Activated CD4-positive, alpha-beta T cell treated with anti-CD3 and anti-CD28 coated beads, Interleukin-2, Interleukin-6, amounts not matched to agents 100 ng/mL and 50 ng/mL, durations not matched to agents 16 hours and 8 hours (primary cell): ENCODE measurements around the gene MAFB.
"Not testable (repeated sequence)": the region's sequence is repeated elsewhere in the genome, so short reads cannot be mapped to it uniquely, and the experiment has no call there.

Source experiments
- DNase-seq: peaks from one replicate; pipeline ENCODE4 v3.0.0-alpha.2; 2020

The MAFB gene

GRCh38 chr20:40689100-40689942, at the start of gene MAFB:
Gene MAFB (minus strand): TSS chr20:40689236. CDS start chr20:40688850, 386 bp downstream.
- DNase-seq, result peak; percentile 58

DNA sequence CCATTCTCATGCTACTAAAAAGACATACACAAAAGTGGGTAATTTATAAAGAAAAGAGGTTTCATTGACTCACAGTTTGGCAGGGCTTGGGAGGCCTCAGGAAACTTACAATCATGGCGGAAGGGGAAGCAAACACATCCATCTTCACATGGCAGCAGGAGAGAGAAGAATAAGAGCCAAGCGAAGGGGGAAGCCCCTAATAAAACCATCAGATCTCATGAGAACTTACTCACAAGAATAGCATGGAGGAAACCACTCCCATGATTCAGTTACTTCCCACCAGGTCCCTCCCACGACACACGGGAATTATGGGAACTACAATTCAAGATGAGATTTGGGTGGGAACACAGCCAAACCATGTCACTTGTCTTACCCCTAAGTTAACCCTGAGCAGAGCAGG, 47.4 kb upstream of the MAFB start:
- DNase-seq, result not testable (repeated sequence)

- DNase-seq, result no peak
Observed at GRCh38 chr20:40728996-40729395, 40.0 kb upstream of the MAFB start.

DNA sequence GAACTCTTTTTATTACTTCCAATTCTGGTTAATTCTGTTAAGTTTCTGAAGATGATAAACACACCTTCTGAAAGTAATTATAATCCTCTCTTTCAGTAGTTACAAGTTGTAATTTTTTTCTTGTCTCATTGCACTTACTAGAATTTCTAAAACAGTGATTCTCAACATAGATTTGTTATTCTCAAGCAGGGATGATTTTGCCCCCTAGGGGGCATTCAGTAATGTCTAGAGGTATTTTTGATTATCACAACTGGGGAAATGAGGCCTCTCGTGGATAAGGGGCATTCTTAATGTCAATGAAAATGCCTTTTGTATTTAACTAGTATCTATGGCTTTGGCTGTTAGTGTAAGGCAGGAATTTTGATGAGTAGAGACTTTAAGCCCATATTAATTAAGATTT, 39.4 kb upstream of the MAFB start:
- no peak for DNase-seq

GRCh38 chr20:40727960-40728359, 38.9 kb upstream of the MAFB start:
- DNase-seq, result no peak

- no peak for DNase-seq
Observed at GRCh38 chr20:40726776-40727175, 37.7 kb upstream of the MAFB start.

DNA sequence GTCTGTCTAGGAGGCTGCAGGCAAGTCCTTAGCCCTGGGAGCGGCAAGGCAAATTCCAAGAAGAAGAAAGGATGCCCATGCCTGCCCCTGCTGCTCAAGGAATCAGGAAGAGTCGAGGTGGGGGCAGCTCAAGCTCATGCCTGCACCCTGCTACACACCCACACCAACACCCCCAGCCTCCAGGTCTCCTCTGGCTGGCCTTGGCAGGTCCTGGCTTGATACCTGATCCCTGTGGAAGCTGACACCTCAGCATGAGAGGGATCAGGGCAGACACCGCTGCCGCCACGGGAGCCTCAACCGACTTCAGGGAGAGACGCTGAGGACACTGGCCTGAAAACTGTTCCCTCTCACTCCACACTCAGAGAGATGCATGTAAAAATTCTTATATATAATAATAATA, 35.5 kb upstream of the MAFB start:
- no peak for DNase-seq

GRCh38 chr20:40720826-40721225, 31.8 kb upstream of the MAFB start:
- no peak for DNase-seq

DNA sequence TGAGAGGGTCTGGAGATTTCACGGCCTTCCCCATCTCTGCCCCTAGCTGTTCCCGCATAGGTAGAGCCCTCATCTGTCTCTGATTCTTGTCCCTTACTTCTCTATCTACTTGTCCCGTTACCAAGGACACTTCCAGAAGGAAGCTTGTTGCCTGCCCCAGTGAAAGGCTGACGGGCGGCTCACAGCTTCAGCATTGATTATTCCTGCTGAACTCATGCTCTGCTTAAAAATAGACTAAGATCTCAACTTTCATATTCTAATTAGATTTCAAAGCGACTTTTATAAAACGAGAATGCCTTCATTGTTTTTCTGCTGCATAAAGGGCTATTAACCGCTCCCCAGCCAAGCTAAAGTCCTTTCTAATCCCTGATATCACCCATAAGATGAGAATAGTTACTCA, 31.1 kb upstream of the MAFB start:
- DNase-seq, result no peak

DNA sequence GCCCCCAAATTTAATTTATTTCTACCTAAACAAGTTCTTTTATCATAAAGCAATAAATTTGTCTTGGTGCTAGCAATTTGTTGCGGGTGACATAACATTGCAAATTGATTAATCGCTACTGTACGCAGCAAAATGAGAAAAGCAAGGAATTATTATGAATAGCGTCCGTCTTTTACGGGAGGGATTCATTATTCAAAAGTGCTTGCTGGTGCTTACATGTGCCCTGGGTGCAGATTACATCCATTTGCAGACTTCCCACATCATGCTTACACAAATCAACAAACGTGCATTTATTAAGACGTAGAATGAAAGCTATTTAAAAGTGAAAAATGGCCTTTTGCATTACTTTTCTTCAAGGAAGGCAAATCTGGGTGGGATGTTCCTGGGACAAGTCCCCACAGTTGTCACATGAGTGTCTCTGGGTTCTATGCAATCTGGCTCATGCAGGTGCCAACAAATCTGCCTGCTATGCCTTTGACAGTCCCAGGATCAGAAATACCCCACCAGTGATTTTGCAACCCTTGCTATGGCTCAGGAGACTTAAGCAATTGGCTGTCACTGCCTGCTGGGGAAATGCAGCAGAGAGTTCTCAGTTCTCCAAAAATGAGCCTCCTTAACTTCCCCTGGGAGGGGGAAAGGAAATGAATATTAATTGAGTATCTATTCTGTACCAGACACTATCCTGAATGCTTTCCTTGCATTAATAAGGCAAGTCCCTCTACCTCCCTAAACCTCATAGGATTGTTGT, 30.1 kb upstream of the MAFB start:
- no peak for DNase-seq

DNA sequence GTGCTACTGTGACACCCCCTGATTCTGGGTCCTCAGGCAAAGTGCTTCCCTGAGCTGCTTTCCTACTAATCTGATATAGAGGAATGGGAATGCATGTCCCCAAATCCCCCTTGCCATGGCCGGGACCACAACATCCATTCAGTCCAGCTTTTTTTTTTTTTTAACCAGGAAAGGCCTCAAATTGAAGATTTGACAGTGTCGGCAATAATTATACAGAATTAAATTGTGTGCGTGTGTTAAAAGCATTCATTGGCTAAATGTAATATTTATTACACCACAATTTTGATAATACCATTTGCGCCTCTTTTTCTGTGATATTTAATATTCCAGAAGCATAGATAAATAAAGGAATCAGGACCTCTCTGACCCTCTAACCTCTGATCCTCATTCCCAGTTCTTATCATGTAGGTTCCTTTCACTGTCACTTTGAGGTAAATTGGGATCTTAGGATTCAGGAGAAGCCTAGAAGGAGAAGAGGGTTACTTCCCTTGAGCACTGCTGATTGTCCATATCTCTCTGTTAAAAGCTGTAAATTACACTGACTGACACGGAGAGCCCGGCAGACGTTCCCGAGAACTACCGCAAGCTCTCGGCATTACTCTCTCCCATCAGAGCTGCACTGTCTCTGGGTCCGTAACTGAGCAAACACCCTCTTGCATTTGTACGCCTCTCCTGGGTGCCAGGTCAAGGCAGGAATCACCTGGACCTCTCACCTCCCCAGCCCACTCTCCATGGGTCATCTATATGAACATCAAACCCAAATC, 29.4 kb upstream of the MAFB start:
- no peak for DNase-seq

- no peak for DNase-seq
Observed at GRCh38 chr20:40717343-40717865, 28.4 kb upstream of the MAFB start.

DNA sequence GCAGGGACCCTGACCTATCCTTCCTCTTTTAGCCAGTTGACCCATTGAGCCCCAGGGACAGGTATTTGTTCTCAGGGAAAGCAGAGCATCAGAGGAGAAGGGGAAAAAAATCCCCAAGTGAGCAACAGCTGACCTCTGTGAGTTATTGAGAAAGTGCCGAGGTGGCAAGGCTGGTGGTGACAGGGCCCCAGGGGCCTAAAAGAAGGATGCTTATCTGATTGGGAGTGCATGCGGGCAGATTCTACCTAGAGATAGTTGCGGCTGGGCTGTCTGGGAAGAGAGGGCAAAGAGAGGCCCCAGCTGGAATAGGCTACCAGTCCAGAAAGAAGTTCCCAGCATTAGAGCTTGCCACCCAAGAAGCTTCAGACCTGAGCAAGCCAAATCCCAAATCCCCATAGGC, 26.5 kb upstream of the MAFB start:
- no peak for DNase-seq

- DNase-seq, result no peak
Observed at GRCh38 chr20:40714916-40715315, 25.9 kb upstream of the MAFB start.

DNA sequence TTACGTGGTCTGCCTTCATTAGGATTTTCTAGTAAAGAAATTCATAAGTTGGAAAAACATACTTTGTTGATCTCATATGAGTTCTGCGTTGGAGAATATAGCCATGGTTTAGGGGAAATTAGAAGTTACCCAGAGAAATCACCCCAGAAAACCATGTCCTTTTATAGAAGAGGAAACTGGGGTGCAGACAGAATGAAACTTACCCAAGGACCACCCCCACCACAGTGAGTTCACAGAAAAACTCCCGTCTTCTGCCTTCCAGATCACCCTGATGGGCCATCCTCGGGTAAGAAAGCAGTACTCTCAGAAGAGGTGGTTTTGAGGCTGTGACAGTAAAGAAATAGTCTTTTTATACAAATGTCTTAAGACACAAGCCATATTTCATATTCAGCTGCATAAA, 25.1 kb upstream of the MAFB start:
- no peak for DNase-seq

DNA sequence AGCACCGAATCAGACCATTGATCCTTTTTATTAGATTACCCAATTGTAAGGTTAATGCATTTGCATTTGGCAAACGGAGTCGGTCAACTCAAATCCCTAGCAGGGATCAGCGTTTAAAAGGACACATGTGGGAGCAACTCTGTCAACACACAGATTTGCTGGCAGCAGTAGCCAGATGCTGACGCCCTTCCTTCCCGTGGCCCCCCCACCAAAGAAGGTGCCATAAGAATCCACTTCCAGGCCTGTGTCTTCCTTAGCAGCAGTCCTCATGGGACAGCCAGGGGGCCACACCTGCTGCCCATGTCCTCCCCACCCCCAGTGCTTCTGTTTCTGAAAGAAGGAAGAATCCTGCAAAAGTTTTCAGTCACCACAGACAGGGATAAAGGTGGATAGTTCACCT, 24.5 kb upstream of the MAFB start:
- DNase-seq, result no peak

GRCh38 chr20:40711079-40711478, 22.0 kb upstream of the MAFB start:
- DNase-seq, result no peak

DNA sequence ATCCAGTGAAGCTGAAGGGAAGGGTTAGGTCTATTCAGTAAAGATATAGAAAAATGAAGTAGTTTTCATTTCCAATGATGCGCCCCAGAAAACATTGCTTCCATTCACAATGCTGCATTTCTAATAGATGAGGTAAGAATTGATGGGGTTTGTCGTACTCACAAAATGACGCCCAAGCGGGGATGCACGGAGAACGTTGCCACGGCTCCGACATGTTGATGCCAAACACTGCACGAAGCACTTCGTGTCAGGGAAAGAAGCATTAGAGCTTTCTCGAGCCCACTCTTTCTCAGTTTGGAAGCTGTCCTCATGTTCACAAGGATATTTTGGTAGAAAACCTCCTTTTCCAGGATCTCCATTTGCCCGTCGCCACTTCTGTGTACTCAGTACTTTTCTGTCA, 21.6 kb upstream of the MAFB start:
- DNase-seq, result no peak

DNA sequence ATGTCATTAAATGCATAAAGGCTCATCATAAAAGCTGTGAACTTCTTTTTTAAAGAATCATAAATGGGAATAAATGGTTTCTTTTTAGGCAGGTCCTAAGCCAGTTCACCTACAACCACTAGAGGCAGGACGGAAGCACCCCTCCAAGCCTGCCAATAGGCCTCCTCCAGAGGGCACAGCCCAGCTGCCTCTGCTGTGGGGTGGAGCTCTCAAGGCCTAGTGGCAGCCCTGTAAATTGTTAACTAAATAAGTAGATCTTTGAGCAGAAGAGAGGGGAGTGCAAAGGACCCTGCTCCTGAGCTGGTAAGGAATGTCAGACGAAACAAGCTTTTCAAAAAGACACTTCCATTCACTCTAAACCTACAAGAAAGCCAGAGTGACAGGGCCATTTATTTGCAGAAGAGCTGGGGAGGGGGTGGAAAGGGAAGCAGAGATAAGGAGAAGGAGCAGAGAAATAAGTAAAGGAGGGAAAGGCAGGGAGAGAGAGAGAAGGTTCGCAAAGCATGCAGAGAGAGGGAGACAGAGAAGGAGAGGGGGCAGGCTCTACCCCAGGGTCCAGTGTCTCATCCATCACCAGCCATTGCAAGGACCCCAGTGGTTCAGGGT, 18.0 kb upstream of the MAFB start:
- DNase-seq, result no peak

DNA sequence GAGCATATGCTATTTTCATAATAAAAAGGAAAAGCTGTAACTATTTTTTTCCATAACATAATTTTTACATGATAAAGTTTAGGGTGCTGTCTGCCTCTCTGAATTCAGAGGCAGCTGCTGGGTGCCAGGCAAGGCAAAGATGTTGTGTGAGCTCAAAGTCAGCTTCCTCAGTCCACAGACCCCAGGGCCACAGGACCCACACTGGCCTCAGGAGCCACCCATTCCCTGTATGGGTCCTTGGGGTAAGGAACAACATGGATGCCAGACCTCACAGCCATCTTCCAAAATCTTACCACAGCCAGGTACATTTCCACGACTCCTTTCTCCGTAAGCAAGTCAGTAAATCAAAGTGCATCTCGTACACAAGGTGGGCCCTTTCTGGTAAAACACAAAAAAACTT, 16.4 kb upstream of the MAFB start:
- DNase-seq, result no peak

GRCh38 chr20:40704828-40705227, 15.8 kb upstream of the MAFB start:
- no peak for DNase-seq

DNA sequence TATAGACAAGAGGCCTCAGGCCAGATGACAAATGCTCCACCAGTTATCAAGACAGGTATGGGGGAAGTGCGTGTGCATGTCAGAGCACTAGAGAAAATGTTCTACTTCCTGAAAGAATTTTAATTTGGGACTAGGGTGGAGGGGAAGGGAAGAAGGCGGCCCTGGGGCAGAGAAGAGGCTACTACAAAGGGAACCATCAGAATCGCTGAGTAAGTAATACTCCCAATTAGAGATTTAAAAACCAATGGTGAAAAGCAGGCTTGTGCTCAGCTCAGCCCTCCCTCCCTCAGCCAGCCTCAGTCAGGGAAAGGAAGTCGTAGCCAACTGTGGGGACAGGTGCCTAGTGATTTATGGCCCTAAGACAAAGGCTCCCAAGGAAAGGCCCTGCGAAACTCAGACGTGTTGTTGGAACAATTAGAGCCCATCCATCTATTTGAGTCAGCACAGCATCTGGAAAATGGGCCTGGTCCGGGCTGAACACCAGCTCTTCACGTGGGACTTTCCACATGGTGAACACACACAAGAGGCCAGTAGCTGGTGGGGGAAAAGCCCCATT, 15.0 kb upstream of the MAFB start:
- DNase-seq, result no peak

- no peak for DNase-seq
Observed at GRCh38 chr20:40702504-40702903, 13.5 kb upstream of the MAFB start.
